HG03442 (cell line): ENCODE results near the gene MTX1.

ENCODE experiments used
- ATAC-seq: cut with Tn5 transposase; IDR thresholded peaks from one replicate; pipeline ENCODE4 v1.9.1; 2021; ENCODE audit warnings: mild to moderate bottlenecking, moderate library complexity; ENCODE audit not compliant: unreplicated experiment

Gene MTX1

DNA sequence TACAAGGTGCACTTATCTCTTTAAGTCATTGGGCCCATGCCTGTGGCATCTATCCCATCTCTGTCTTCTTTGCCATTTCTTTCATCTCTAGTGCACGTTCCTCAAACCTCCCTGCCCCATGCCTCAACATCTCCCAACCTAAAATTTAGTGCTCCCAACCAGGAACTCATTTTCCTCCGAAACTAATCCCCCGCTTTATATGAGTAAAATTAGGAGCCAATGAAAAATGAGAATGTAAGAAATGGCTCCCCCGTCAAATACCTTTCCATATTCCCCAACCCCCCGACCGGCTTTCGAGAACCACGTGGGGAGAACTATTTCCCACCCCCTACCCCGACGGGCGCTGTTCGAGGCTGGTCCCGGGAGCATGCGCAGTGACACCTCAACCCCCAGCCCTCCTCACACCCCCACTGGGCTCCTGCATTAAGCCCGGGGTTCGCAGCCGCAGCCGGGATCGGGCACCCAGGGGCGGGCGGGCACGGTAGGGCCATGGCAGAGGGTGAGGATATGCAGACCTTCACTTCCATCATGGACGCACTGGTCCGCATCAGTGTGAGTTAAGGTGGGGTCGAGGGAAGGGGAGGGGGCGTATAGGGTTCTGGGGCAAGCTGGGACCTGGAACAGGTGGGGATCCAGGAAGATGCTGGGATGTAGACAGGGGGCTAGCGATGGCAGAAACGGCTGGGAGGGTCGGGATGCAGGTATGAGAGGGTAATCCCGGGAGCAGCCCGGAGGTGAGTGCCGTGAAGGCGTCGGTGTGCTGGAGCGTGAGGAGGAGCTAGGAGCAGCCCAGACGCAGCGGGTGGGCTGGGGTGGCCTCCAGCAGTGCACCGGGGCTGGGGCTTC, 34.8 kb upstream of the MTX1 start, which contains the start of gene TRIM46:
Gene TRIM46, plus strand, starts transcription at position 372 of the 846 bp plus-strand sequence. Its CDS starts 118 bp downstream, at position 490.
- no peak for ATAC-seq

DNA sequence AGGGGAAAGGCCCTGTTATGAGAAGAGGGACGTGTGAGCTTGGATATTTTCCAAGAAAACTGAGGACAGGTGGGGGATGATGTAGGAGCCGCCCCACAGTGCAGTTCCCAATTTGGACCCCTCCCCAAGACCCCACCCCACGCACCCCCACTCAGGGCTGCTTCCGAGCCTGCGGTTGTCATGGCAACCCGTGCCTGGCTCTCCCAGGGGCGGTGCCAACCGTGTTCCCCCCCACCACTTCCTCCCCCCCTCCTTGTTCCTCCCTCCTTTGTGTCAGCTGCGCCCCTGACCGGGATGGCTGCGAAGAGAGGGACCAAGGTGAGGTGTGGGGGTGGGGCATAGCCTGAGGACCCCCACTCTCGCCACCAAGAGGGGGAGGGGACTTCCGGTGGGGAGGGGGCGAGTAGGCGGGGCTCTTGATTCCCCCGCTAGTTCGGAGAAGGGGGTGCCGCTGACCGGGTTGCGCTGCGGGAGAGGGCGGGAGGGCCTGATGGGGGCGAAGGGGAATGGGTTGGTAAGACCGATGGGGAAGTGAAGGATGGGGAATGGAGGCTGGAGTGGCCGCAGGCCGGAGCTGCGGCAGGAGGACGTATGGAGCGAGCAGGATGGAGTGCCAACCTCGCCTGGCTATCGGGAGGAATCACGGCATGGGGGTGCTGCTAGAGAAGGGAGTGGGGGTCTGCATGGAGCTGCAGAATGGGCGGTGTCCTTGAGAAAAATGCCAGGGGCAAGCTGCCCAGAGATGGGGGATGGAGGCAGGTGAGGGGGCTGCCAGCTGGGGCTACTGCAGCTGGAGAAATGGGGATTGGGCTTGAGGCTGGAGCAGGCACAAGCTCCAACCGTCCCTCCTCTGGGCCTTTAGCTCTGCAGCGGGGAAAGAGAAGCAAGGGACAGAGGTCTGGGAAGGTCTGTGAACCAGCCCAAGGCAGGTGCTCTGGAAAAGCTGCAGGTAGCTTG, 33.9 kb upstream of the MTX1 start:
- no peak for ATAC-seq

DNA sequence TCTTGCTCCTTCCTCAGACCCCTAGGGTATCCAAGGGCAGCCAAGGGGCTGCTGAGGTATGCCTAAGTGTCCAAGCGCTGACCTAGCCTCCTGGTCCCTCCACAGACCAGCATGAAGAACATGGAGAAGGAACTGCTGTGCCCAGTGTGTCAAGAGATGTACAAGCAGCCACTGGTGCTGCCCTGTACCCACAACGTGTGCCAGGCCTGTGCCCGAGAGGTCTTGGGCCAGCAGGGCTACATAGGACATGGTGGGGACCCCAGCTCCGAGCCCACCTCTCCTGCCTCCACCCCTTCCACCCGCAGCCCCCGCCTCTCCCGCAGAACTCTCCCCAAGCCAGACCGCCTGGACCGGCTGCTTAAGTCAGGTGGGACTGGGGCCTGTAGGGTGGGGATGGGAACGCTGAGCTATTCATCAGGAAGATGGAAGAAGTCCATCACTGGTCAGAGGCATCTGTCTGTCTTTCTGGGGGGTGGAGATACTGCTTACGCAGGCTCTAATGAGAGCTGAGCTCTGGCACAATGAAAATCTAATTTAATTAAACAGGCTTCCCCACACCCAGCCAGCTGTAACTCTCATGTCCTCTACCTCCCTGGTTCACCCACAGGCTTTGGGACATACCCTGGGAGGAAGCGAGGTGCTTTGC, 33.1 kb upstream of the MTX1 start:
- ATAC-seq: no peak

DNA sequence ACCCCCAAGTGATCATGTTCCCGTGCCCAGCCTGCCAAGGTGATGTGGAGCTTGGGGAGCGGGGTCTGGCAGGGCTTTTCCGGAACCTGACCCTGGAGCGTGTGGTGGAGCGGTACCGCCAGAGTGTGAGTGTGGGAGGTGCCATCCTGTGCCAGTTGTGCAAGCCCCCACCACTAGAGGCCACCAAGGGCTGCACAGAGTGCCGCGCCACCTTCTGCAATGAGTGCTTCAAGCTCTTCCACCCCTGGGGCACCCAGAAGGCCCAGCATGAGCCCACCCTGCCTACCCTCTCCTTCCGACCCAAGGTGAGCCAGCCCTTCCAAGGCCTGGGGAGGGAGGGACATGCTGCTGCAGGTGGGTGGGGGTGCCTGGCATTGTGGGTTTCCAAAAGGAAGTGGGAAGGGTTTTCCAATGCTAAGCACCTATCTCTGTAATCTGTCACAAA, 32.5 kb upstream of the MTX1 start:
- ATAC-seq: no peak

DNA sequence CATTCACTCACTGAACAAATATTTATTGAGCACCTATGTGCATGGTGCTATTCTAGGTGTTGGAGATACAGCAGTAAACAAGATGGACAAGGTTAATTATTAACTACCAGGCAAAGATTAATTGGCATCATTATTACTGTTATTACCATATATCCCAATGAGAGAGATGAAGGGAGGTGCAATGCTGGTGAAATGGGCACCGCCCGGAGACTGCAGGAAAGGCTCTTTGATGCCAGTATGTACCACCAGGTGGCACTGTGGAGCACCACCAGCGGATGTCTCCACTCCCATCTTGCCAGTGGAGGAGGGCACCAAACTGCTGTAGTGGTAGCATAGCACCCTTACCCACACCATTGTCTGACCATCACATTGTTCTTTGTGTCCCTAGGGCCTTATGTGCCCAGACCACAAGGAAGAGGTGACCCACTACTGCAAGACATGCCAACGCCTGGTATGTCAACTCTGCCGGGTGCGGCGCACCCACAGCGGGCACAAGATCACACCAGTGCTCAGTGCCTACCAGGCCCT, 31.9 kb upstream of the MTX1 start:
- ATAC-seq: no peak

DNA sequence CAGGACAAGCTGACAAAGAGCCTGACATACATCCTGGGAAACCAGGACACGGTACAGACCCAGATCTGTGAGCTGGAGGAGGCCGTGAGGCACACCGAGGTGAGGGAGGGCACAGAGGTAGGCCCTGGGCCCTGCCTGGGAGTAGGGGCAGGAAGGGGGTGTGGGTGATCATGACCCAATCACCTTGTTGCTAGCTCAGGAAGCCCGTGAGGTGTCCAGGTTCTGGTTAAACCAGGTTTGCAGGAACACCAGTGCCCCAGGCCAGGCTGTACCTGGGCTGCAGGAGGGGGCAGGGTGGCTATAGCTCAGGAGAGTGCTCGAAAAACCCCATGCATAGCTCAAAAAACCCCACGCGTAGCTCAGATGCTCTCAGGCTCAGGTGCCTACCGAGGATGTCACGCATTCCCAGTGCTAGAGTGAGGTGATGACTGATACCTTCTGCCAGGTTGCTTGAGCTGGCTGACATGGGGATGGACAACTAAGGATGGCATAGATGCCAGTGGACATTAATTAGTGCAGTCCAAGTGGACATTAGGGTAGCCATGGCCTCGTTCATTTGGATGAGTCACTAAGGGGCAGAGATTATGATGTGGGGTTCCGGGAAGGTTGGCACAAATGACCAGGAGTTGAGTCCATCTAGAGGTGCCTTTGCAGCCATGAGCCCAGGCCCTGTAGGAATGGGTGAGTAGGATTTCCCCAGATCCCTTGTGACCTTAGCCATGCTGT, 31.1 kb upstream of the MTX1 start:
- ATAC-seq: no peak

DNA sequence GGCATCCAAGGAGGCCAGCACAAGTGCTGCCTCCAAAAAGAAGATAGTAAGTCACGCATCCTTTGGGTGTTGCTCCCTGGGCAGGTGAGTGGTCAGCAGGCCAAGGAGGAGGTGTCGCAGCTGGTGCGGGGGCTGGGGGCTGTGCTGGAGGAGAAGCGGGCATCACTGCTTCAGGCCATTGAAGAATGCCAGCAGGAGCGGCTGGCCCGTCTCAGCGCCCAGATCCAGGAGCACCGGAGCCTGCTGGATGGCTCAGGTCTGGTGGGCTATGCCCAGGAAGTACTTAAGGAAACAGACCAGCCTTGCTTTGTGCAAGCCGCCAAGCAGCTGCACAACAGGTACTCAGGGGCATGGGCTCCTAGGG, 30.6 kb upstream of the MTX1 start:
- no peak for ATAC-seq

DNA sequence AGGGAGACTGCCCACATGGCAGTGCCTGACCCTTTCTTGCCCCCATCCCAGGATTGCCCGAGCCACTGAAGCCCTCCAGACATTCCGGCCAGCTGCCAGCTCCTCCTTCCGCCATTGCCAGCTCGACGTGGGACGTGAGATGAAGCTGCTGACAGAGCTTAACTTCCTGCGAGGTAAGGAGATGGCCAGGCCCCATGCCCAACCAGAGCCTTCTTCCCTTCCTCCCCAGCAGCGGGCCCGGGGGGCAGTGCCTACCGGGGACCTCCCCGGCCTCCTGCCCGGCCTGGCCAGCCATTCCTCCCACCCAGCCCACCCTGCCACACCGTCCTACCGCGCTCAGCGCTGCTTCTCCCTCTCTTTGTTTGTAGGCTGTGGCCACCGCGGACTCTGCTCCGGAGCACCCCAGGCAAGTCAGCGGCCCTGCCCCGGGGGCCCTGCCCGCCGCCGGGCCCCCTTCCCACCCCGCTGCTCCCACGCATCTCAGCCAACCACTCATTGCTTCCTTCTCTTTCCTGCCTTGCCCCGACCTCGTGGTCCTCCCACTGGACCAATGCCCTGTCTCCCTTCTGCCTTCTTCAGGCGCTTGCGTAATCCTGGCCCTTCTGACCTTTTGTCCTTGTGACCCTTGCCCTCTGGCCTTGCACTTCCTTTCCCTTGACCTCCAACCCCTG, 29.9 kb upstream of the MTX1 start:
- no peak for ATAC-seq

DNA sequence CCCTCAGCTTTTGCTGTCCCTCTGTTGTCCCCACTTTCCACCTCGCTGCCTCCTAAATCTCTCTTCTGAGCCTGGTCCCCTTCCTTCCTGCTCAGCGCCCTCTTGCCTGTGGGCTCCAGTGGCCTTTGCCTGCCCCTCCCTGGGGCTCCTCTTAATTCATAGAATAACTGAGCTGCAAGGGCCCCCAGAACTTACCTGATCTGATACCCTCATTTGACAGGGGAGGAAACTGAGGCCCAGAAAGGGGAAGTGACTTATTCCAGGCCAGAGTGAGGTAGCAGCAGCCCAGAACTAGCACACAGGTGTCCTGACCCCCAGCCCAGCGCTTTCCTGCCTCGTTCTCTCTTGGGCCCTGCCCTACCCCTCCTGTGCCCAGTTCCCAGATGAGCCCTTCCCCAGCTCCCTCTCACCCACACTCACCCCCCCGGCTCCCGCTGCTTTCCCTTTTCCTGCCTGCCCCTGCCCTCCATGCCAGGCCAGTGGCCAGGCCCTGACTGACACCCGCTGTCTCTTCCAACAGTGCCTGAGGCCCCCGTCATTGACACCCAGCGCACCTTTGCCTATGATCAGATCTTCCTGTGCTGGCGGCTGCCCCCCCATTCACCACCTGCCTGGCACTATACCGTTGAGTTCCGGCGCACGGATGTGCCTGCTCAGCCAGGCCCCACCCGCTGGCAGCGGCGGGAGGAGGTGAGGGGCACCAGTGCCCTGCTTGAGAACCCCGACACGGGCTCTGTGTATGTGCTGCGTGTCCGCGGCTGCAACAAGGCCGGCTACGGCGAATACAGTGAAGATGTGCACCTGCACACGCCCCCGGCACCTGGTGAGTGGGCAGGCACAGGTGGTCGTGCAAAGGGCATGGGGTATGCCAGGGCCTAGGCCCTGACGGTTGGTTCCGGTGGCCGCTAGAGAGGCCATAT, 29.1 kb upstream of the MTX1 start:
- no peak for ATAC-seq

DNA sequence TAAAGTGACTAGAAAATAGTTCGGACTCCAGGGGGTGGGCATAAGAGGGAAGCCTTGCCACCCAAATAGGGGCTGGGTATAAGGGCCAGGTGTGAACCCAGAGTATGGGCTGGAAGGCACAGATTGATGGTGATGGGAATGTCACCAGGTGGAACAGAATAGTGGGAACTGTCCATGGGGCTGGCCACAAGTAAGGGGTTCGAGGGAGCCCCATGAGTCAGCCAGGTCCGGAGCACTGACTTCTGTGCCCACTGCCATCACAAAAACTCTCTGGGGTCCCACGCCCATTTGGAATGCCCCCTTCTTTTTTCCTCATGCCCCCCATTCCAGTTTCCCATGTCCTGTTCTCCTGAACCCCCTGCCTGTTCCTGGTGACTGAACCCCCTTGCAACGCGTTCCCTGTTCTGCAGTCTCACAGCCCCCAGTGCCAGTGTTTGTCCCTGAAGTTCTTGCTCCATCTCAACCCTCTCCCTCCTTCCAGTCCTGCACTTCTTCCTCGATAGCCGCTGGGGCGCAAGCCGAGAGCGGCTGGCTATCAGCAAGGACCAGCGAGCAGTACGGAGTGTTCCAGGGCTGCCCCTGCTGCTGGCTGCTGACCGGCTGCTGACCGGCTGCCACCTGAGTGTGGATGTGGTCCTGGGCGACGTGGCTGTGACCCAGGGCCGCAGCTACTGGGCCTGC, 27.0 kb upstream of the MTX1 start:
- ATAC-seq: no peak

DNA sequence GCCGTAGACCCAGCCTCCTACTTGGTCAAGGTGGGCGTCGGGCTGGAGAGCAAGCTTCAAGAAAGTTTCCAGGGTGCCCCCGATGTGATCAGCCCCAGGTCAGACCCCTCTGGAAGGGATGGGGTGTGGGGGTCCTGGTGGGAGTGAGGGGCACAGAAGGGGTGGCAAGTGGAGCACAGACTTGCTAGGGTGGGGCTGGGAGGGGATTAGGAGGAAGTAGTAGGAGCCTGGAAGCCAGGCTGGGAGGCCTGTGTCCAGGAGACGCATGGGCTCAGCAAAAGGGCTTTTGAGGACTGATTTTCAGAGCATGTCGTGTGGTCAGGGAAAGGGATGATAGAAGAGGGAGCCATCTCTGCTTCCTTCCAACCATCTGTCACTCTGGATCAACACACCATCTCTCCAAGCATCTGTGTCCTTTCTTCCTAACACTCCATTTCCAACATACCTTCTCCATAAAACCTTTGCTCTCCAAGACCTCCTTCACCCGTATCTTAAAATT, 26.4 kb upstream of the MTX1 start:
- ATAC-seq: no peak

DNA sequence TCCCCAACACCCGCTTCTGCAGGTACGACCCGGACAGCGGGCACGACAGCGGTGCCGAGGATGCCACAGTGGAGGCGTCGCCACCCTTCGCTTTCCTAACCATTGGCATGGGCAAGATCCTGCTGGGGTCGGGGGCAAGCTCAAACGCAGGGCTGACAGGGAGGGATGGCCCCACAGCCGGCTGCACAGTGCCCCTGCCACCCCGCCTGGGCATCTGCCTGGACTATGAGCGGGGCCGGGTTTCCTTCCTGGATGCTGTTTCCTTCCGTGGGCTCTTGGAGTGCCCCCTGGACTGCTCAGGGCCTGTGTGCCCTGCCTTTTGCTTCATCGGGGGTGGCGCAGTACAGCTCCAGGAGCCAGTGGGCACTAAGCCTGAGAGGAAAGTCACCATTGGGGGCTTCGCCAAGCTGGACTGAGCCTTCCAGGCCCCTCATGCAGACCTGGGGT, 24.7 kb upstream of the MTX1 start:
- ATAC-seq: no peak

DNA sequence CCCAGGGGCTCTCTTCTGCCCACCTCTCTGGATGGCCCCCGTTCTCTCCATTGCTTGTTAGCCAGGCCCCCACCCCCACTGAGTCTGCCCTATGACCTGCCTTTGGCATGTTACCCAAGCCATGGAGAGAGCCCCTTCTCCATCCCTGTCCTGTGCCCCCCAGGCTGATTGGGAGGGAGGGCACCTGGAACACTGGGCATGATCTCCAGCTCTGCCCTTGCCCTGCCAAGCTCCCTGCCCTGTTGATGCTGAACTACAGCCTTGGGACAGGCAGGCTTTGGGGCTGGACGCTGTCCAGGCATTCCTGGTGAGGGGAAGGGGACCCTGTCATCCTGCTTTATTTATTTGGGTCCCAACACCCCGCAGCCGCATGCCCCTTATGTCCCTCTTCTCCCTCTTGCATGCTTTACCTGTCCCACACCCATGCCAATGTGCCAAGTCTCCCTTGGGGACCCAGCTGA, 24.1 kb upstream of the MTX1 start:
- no peak for ATAC-seq

DNA sequence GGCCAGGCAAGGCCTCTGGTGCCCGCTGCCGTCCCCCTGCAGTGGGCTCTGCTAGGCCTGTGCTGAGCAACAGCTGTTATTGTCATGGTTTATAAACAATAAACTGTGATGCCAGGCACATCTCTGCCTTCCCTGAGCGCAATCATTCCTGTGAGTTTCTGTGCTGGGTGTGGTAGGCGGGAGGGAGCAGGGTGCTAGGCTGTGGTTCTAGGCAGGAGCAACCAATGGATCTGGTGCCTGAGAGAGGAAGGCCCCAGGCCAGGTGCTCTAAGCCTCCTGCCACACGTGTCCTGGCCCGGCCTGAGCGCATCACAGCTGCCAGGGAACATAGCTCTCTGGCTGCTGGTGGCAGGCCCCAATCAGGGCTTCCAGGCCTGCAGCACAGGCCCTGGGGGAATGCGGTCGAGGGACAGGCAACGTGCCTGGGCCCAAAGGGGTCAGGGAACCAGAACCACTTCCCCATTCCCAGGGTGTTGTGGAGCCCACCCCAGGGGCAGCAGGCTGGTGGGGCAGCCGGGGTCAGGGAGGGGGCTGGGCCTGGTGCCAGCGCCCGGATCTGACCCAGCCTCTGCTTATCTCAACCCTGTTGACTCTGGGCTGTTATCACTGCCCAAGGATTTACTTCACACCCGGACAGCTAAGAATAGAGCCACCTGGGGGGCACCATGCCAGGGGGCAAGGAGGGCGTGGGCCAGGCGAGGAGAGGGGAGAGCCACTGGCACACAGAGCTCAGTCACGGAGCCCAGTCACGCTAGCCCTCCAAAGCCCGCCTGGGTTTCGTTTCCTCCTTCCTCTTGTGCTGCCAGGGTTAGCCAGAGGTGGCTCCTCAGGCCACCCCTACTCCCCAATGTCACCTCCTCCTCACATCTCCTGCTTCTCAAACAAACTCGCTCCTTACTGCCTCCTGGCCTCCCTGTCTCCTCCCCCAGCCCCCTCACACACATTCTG, 23.4 kb upstream of the MTX1 start:
- ATAC-seq: peak; percentile 80

DNA sequence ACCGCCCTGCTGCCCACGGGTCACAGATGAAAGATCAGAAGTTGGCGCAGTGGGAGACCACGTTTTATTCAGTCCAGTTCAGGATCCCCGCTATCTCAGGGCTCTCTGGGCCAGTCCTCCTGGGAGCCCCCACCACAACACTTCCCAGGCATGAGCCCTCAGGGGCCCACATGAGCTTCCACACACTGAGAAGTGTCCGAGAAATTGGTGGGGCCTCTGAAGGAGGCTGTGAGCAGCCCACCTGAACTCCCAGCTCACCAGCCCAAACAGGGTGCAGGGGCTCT, 22.8 kb upstream of the MTX1 start:
- ATAC-seq: no peak

DNA sequence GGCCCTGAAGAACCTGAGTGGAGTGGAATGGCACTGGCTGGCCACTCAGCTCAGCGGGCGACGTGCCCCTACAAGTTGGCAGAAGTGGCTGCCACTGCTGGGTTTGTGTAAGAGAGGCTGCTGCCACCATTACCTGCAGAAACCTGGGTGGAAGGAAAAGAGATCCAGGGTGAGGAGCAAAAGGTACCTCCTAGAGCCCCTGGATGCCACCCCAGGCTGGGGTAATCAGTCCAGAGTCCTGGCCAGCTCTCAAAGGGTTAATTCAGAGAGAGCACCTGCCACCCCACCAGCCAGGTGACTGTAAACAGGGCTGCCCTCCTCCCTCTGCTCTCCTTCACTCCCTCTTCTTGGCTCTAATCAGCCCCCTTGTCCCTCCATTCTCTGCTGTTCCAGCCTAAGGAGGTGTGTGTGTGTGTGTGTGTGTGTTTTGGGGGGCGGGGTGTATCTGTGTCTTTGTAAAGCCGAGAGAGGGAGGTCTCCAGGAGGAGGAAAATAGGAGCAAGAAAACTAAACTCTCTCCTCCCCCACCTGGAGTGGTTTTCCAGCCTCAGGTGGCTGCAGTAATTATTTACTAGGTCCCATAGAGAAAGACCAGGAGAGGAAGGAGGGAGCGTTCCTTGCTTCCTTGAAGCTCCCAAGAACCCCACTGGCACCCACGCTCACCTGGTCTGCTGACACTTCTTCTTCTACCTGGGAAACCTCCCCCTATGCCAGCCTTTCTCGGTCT, 22.3 kb upstream of the MTX1 start:
- no peak for ATAC-seq
